GM19395 (cell line): ENCODE data around the gene PRIM1.
"Not testable (repeated sequence)": the region's sequence is repeated elsewhere in the genome, so short reads cannot be mapped to it uniquely, and the experiment has no call there.

Experiments used
- ATAC-seq: cut with Tn5 transposase; IDR thresholded peaks from one replicate; pipeline ENCODE4 v1.9.1; 2021; ENCODE audit warnings: mild to moderate bottlenecking, moderate library complexity; ENCODE audit not compliant: unreplicated experiment

PRIM1 gene

DNA sequence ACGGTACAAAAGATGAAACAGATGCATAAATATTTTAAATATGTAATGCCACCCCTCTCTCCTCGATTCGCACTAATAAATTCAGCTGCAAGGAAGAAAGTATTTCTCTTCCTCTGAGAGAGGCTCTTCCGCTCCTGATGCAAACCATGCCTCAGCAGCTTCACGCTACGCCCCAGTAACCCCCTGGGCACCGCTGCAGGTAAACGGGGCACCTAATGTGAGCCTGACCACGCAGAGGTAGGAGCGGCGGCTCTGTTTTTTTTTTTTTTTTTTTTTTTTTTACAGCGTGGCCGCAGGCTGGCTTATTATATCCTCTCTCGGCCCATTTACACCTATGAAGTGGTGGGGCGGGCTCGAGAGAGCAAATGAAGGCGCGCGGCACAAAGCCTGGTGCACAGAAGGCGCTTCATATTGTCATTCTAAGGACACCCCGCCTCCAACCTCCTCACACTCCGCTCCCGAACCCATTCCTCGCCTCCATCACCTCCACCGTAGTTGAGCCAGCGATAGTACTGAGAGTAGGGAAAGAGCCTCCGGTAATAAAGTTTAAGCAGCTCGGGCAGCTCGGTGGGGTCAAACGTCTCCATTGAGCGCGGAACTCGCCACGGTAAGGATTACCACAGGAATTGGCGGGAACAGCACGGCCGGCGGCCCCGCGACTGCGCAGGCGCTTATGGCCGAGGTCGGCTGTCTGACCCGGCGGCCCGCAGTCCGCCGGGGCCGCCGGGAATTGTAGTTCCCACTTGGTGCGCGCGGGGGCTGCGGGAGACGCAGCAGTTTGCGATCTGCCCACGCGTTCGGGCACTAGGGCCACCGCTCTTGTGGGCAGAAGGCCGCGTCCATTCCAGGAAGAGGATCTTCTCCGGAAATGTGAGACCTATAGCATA is at the start of gene PRIM1:
Gene PRIM1, minus strand, starts transcription at position 612 of the 887 bp plus-strand sequence. Its CDS starts 25 bp downstream, at position 587.
- ATAC-seq, result peak; percentile 78

DNA sequence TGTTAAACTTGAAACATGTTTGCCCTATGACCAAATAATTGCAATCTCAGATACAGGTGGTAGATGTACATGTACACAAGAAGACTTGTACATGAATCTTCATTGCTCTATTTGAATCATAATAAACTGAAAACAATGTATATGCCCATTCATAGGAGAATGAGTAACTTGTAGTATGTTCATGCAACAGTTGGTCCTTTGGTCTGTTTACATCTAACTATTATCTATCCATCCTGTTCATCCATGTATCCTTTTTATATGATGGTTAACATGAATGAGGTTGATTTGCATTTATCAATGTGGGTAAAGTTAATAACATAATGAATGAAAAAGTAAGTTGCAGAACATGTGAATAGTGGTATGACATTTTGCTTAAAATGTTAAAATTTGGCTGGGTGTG is 48.1 kb upstream of the PRIM1 start:
- no peak for ATAC-seq

DNA sequence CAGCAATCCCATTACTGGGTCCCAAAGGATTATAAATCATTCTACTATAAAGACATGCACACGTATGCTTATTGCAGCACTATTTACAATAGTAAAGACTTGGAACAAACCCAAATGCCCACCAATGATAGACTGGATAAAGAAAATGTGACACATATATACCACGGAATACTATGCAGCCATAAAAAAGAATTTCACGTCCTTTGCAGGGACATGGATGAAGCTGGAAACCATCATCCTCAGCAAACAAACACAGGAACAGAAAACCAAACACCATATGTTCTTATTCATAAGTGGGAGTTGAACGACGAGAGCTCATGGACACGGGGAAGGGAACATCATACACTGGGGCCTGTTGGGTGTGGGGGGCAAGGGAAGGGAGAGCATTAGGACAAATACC is 47.2 kb upstream of the PRIM1 start:
- not testable (repeated sequence) for ATAC-seq

DNA sequence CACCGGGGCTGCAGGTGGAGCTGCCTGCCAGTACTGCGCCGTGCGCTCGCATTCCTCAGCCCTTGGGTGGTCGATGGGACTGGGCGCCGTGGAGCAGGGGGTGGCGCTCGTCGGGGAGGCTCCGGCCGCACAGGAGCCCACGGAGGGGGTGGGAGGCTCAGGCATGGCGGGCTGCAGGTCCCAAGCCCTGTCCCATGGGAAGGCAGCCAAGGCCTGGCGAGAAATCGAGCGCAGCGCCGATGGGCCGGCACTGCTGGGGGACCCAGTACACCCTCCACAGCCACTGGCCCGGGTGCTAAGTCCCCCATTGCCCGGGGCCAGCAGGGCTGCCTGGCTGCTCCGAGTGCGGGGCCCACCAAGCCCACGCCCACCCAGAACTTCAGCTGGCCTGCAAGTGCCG is 43.7 kb upstream of the PRIM1 start:
- not testable (repeated sequence) for ATAC-seq

DNA sequence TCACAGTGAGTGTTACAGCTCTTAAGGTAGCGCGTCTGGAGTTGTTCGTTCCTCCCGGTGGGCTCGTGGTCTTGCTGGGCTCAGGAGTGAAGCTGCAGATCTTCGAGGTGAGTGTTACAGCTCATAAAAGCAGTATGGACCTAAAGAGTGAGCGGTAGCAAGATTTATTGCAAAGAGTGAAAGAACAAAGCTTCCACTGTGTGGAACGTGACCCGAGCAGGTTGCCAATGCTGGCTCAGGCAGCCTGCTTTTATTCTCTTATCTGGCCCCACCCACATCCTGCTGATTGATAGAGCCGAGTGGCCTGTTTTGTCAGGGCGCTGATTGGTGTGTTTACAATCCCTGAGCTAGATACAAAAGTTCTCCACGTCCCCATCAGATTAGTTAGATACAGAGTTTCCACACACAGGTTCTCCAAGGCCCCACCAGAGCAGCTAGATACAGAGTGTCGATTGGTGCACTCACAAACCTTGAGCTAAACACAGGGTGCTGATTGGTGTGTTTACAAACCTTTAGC is 43.0 kb upstream of the PRIM1 start:
- not testable (repeated sequence) for ATAC-seq

DNA sequence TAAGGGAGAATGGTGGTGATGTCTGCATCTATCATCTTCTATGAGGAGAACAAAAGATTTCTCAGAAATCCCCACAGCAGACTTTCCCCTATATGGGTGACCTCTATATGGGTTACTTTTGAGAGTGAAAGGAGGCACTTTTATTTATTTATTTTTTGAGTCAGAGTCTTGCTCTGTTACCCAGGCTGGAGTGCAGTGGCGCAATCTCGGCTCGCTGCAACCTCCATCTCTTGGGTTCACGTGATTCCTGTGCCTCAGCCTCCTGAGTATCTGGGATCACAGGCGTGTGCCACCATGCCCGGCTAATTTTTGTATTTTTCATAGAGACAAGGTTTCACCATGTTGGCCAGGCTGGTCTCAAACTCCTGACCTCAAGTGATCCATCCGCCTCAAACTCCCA is 41.0 kb upstream of the PRIM1 start:
- ATAC-seq, result not testable (repeated sequence)

DNA sequence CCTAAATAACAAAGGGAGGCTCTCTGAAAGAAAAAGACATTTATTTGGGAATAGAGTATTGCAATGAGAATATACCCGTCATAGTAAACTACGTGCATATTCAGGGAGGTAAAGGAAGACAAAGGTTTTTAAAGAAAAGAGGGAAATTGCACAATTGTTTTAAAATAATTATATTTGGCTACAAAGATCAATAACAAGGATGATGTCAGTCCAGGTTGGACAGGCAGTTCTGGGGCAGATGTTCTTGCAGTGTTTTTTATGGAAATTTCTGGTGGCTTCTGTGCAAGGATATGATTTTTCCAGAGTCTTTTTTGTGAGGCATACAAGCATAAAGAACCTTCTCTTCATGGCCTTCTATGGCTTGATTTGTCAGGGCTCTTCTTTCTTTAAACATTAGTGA is 40.6 kb upstream of the PRIM1 start:
- no peak for ATAC-seq

DNA sequence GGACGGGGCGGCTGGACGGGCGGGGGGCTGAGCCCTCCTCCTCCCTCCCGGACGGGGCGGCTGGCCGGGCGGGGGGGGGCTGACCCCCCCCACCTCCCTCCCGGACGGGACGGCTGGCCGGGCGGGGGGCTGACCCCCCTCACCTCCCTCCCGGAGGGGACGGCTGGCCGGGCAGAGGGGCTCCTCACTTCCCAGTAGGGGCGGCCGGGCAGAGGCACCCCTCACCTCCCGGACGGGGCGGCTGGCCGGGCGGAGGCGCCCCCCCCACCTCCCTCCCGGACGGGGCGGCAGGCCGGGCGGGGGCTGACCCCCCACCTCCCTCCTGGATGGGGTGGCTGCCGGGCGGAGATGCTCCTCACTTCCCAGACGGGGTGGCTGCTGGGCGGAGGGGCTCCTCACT is 37.3 kb upstream of the PRIM1 start:
- not testable (repeated sequence) for ATAC-seq

DNA sequence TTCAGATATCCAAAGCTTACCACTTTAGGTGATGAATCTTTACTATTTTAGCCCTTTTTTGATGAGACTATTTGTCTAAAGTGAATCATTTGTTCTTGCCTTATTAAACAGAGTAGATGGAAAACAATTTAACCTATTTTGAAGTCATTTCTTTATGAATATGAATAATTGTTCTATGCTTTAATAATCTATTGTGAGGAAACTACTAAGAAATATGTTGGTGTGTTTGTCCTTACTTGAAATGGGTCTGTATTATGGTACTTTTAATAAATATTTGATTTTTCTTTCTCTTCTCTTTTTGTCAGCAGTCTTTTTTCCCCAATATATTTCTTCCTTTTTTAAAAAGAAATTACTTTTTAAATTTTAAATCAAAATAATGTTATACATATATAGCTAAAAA is 35.4 kb upstream of the PRIM1 start:
- ATAC-seq, result no peak

DNA sequence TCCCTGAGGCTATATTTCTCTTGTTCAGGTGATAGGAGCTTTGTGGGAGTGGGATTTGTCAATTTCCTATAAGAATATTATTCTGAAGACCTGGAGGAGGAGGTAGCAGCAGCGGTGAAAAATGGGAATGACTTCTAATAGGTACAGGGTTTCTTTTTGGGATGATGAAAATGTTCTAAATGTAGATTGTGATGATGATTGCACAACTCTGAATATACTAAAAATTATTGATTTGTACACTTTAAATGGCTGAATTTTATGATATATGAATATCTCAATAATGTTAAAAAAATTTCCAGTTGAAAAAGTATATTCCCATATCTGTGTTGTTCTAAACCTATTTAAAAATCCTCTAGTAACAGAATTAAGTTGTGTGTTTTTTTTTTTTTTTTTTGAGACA is 33.8 kb upstream of the PRIM1 start:
- ATAC-seq, result no peak

DNA sequence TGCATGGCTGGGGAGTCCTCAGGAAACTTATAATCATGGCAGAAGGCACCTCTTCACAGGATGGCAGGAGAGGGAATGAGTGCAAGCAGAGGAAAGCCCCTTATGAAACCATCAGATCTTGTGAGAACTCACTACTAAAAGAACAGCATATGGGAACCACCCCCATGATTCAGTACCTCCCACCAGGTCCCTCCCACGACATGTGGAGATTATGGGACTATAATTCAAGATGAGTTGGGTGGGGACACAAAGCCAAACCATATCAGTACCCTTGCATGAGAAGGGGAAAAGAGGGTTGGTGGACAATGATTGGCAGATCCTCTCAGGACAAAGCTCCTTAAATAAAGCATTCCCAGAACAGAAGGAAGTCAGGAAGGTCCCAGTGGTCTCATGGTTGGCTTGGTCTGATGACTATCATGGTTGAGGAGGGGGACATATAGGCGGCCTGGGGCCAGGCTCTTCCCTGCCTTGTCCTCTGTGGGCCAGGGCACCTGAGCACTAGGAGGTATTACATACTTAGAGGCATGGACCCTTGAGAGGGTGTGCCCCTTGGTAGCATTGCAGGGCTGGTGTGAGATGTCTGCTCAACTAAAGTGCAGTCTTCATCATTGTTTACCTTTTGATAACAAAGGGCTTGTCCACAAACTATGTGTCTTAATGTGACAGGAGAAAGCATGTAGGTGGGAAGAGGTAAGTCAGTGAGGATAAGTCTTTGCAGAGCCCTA is 33.2 kb upstream of the PRIM1 start:
- no peak for ATAC-seq

DNA sequence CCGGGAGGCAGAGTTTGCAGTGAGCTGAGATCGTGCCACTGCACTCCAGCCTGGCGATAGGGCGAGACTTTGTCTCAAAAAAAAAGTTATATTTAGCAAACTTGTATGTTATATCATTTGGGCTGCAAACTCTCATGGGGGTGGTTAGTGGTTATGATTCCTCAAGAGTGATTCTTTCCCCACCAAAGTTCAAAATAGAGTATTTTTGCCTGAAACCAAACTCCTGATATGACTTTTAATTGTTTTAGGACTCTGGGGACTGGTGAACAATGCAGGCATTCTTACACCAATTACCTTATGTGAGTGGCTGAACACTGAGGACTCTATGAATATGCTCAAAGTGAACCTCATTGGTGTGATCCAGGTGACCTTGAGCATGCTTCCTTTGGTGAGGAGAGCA is 29.6 kb upstream of the PRIM1 start:
- ATAC-seq, result no peak

DNA sequence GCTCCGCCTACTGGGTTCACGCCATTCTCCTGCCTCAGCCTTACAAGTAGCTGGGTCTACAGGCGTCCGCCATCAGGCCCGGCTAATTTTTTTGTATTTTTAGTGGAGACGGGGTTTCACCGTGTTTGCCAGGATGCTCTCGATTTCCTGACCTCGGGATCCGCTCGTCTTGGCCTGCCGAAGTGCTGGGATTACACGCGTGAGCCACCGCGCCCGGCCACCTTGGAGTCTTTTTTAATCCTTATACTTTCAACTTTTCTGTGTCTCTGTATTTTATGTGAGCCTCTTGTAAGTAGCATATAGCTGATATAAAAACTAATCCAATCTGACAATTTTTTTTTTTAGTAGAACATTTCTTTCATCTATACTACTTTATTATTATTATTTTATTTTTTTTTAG is 26.6 kb upstream of the PRIM1 start:
- no peak for ATAC-seq

DNA sequence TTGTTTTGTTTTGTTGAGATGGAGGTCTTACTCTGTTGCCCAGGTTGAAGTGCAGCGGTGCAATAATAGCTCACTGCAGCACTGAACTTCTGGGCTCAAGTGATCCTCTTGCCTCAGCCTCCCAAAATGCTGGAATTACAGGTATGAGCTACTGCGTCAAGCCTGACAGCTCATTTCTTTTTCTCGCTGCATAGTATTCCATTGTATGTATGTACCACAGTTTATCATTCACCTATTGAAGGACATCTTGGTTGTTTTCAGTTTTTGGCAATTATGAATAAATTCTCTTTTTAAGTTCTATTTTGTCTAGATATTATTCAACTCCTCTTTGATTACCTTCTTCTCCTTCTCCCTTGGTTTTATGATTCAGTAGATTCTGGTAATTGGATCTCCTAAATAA is 24.5 kb upstream of the PRIM1 start:
- ATAC-seq, result no peak

DNA sequence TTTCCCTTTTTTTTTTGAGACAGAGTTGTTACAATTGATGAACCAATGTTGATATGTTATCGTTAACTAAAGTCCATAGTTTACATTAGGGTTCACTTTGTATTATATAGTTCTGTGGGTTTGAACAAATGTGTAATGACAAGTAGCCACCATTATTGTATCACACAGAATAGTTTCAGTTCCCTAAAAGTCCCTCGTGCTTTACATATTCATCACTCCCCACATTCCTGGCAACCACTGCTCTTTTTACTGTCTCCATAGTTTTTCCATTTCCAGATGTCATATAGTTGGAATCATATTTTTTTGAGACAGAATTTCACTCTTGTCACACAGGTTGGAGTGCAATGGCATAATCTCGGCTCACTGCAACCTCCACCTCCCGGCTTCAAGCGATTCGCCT is 23.5 kb upstream of the PRIM1 start:
- no peak for ATAC-seq

DNA sequence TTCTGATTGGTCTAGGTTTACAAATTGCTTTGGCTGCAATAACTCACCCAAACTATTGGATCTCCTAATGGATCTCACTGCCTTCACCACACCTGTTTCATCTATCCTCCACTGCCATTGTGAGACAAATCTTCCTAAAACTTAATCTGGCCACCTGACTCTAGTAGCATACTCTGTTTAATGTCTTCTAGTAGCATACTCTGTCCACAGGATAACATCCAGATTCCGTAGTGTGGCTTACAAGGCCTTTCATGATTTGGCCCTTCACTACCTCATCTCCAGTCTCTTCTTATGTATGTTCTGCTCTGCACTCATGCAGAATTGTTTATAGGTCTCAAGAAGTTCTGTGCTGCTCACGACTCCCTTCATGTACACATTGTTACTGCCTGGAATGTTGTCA is 21.0 kb upstream of the PRIM1 start:
- no peak for ATAC-seq

DNA sequence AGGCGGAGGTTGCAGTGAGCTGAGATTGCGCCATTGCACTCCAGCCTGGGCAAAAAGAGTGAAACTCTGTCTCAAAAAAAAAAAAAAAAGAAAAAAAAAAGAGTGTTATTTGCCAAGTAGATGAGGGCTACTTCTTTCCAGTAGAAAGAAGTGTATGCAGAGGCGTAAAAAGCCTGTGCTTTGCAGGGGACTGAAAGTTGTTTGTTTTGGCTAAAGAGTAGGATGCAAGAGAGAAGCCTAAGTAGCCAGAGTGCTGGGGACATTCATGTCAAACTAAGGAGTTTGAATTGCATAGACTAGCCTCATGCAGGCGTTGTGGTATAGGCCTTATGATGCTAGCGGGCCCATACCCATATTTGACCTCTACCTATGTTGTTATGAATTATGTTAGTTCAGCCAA is 20.5 kb upstream of the PRIM1 start:
- no peak for ATAC-seq

DNA sequence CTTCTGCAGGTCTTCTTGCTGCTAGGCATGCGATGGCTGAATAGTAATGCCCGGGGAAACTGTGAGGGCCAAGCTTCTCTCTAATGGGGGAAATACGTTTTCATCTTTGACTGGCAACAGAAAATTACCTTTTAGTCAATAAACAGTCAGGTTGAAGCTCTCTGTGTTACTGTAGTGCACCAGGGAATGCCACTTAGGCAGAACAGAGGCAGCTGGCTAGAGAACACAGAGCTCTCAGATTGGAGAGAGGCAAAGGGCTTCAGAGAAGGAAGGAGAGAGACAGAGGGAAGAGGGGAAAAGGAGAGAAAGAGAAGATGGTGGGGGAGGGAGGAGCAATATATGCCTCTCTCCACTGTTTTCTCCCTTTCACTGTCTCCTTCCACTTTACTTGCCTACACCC is 17.7 kb upstream of the PRIM1 start:
- ATAC-seq, result no peak

DNA sequence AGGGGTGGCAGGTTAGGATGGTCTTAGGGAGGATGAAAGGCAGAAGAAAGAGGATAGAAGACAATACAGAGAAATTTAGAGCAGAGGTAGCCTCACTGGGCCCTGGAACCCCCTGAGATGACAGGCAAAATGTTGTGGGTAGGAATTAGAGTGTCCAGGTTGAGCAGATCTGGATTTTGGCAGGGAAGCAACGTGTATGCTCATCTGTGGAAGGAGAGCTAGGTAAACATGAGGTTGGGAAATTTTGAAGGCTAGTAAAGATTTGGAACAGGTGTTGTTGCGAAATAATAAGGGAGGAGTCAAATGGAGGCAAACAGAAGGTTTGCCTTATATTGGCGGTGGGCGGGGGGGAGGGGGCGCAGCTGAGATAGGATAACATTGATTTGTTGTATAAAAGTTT is 16.3 kb upstream of the PRIM1 start:
- ATAC-seq, result no peak

DNA sequence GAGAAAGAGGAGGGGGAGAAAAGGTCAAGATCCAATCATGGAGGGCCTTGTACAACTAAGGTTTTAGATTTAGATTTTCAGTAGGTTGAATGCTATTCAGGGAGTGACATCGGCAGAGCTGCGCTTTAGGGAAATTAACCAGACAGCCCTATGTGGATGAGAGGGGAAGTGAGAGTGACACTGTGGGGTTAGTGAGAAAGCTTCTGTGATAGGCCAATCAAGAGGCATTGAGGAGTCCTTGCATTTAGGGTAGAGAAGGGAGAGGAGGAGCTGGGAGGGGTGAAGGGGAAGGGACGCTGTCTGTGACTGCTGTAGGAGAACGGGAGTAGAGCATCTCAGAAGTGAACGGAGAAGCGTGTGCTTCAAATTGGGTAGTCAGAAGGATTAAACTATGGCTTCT is 14.4 kb upstream of the PRIM1 start:
- peak; percentile 99 for ATAC-seq

DNA sequence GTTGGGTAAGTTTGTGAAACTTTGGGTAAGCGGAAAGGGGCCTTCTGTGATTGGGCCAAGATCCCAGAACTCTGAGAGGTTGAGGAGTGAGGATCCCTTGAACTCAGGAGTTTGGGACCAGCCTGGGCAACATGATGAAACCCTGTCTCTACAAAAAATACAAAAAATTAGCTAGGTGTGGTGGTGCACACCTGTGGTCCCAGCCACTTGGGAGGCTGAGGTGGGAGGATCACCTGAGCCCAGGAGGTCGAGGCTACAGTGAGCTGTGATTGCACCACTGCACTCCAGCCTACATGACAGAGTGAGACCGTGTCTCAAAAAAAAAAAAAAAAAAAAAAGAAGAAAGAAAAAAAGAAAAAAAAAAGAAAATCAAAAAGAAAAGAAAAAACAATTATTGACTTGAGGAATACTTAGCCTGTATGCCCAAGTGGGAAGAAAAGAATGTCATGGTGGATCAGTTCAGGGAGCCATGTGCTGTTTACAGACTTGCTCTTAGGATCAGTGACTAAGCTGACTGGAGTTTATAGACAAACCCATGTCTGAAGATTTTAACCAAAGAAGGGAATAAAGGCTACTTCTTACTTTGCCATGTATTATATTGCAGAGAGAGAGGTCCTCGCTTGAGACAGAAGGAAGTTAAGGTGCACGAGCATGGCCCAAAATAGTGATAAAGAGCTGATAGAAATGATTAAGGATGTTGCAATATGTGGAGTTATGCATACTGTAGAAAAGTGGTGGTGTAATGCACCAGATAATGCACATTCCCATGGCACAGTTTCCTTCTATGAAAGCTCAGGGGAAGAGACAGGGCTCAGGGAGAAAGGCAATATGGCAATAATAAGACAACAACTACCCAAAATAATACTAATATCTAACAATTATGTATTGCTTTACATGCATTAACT is 11.9 kb upstream of the PRIM1 start:
- no peak for ATAC-seq
